ENCODE measurements around the gene PTOV1.

DNA sequence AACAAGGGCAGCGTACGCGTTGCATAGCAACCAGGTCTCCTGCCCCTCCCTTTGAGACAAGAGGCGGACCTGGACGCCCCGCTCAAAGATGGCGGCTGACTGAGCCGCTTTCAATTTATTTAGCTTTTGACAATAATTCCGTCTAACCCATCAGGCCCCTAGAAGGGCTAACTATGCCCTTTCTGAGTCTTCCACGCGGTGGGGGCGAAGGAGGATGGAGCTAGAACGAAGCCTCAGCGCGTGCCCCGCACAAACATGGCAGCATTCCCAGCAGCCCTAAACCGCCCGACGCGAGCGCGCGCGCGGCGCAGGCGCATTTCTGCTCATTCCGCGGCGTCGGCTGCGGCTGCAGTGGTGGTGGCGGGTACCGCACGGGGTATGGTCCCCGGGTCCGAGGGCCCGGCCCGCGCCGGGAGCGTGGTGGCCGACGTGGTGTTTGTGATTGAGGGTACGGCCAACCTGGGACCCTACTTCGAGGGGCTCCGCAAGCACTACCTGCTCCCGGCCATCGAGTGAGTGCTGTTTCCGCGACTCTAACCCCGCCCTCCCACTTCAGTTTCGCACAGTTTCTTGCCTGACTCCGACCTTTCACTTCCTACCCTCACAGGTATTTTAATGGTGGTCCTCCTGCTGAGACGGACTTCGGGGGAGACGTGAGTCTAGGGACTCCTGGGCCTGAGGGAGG is 32.9 kb upstream of the PTOV1 start, which contains the start of gene MED25:
- TF ChIP-seq, protein P1, sequence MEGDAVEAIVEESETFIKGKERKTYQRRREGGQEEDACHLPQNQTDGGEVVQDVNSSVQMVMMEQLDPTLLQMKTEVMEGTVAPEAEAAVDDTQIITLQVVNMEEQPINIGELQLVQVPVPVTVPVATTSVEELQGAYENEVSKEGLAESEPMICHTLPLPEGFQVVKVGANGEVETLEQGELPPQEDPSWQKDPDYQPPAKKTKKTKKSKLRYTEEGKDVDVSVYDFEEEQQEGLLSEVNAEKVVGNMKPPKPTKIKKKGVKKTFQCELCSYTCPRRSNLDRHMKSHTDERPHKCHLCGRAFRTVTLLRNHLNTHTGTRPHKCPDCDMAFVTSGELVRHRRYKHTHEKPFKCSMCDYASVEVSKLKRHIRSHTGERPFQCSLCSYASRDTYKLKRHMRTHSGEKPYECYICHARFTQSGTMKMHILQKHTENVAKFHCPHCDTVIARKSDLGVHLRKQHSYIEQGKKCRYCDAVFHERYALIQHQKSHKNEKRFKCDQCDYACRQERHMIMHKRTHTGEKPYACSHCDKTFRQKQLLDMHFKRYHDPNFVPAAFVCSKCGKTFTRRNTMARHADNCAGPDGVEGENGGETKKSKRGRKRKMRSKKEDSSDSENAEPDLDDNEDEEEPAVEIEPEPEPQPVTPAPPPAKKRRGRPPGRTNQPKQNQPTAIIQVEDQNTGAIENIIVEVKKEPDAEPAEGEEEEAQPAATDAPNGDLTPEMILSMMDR (IDR thresholded peaks at IDR 0.05; ENCODE audit: insufficient read depth, low read length), result no peak
- TF ChIP-seq SPI1 (IDR thresholded peaks at IDR 0.05; ENCODE audit: borderline replicate concordance, low read depth), result no peak
- TF ChIP-seq, protein P2, sequence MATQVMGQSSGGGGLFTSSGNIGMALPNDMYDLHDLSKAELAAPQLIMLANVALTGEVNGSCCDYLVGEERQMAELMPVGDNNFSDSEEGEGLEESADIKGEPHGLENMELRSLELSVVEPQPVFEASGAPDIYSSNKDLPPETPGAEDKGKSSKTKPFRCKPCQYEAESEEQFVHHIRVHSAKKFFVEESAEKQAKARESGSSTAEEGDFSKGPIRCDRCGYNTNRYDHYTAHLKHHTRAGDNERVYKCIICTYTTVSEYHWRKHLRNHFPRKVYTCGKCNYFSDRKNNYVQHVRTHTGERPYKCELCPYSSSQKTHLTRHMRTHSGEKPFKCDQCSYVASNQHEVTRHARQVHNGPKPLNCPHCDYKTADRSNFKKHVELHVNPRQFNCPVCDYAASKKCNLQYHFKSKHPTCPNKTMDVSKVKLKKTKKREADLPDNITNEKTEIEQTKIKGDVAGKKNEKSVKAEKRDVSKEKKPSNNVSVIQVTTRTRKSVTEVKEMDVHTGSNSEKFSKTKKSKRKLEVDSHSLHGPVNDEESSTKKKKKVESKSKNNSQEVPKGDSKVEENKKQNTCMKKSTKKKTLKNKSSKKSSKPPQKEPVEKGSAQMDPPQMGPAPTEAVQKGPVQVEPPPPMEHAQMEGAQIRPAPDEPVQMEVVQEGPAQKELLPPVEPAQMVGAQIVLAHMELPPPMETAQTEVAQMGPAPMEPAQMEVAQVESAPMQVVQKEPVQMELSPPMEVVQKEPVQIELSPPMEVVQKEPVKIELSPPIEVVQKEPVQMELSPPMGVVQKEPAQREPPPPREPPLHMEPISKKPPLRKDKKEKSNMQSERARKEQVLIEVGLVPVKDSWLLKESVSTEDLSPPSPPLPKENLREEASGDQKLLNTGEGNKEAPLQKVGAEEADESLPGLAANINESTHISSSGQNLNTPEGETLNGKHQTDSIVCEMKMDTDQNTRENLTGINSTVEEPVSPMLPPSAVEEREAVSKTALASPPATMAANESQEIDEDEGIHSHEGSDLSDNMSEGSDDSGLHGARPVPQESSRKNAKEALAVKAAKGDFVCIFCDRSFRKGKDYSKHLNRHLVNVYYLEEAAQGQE (IDR thresholded peaks at IDR 0.05; ENCODE audit: insufficient replicate concordance, low read depth), result no peak
